Measurements from ENCODE around the gene ATP6AP2. TPM values are rescaled to one million over a fixed set of nuclear protein-coding genes. Genes with fewer than 3 reads are reported as not detected.

The ATP6AP2 gene
- total and polyA plus RNA-seq, 9 of the 15 experiments (the other 6 are each of a cell fraction or from before 2014, with no cell fraction given), result 23.3 to 131 (median 41.9) TPM

GRCh38 chrX:40603446-40603845 lies 22.7 kb downstream of the ATP6AP2 start (continued):
- TF ChIP-seq ZBTB33 (CRISPR knock-in tag; IDR thresholded peaks at IDR 0.05), result no peak
- no peak for TF ChIP-seq HDAC2 (IDR thresholded peaks at IDR 0.05)
- TF ChIP-seq HBP1 (CRISPR knock-in tag; IDR thresholded peaks at IDR 0.05), result no peak
- TF ChIP-seq CCNT2 (IDR thresholded peaks at IDR 0.05; ENCODE audit: borderline replicate concordance, extremely low read depth, insufficient read length, low read depth, low read length), result no peak
- TF ChIP-seq DNMT1 (IDR thresholded peaks at IDR 0.05), result no peak
- TF ChIP-seq ATF6 (CRISPR knock-in tag; IDR thresholded peaks at IDR 0.05), result no peak
